Left ventricle myocardium inferior (tissue), 1 donor: Measurements from ENCODE around the gene STAT5B. TPM values are rescaled to one million over a fixed set of nuclear protein-coding genes. Genes with fewer than 3 reads are reported as not detected.

ENCODE experiments used
- DNase-seq: peaks from one replicate; pipeline ENCODE4 v3.0.0-alpha.2; 2020
- H3K27ac ChIP-seq: fragments of 200-600 bp; replicated peaks from 2 replicates; pipeline ENCODE4 v1.8.0; 2021
- H3K27me3 ChIP-seq: fragments of 200-600 bp; 2 replicates; pipeline ENCODE4 v1.8.0; 2021; ENCODE audit warnings: low read depth
- H3K36me3 ChIP-seq: fragments of 200-600 bp; 2 replicates; pipeline ENCODE4 v1.8.0; 2021
- H3K4me1 ChIP-seq: fragments of 200-600 bp; 2 replicates; pipeline ENCODE4 v1.8.0; 2021
- H3K4me3 ChIP-seq: fragments of 200-600 bp; 2 replicates; pipeline ENCODE4 v1.8.0; 2021; ENCODE audit warnings: mild to moderate bottlenecking, moderate library complexity
- H3K9me3 ChIP-seq: fragments of 200-600 bp; replicated peaks from 2 replicates; pipeline ENCODE4 v1.8.0; 2021
- intact Hi-C: fragments of 100-400 bp; cut with micrococcal nuclease; formaldehyde crosslinking; loops from one replicate; pipeline ENCODE4 v1.11.0; 2022
- total RNA-seq: library from RNA; stranded (reverse); fragmentation: NEBNext Ultra II Directional; extraction: Animal tissue kit (Norgen Biotek cat#: 25700); gene quantifications from one replicate; pipeline ENCODE4 v1.2.1, GENCODE V29; 2021
- TF ChIP-seq, protein P1 (sequence below): fragments of 200-600 bp; IDR thresholded peaks from 2 replicates; pipeline ENCODE4 v1.8.0; 2021; ENCODE audit warnings: antibody characterized with exemption, mild to moderate bottlenecking, borderline replicate concordance
- donor health status: DM: no; HTN: yes; CAD: no; lungs with severe emphysema.

The STAT5B gene
- total RNA-seq, 1 donor from 2014 or later = 30.7 TPM

GRCh38 chr17:42202159-42202558 lies 74.0 kb downstream of the STAT5B start:
- Histone ChIP-seq H3K9me3 (no peaks in the 10 kb centered on the region), H3K4me3 (no peak overlapping the region), H3K27me3 (no peaks in the 10 kb centered on the region), H3K36me3 (peaks cover 66% of the 10 kb centered on the region), H3K27ac (no peak overlapping the region), H3K4me1 (peaks cover 19% of the 10 kb centered on the region)
- DNase-seq = no peak
- TF ChIP-seq, protein P1, sequence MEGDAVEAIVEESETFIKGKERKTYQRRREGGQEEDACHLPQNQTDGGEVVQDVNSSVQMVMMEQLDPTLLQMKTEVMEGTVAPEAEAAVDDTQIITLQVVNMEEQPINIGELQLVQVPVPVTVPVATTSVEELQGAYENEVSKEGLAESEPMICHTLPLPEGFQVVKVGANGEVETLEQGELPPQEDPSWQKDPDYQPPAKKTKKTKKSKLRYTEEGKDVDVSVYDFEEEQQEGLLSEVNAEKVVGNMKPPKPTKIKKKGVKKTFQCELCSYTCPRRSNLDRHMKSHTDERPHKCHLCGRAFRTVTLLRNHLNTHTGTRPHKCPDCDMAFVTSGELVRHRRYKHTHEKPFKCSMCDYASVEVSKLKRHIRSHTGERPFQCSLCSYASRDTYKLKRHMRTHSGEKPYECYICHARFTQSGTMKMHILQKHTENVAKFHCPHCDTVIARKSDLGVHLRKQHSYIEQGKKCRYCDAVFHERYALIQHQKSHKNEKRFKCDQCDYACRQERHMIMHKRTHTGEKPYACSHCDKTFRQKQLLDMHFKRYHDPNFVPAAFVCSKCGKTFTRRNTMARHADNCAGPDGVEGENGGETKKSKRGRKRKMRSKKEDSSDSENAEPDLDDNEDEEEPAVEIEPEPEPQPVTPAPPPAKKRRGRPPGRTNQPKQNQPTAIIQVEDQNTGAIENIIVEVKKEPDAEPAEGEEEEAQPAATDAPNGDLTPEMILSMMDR = no peak
- intact Hi-C loops = no loop called here

GRCh38 chr17:42201458-42201772 lies 74.8 kb downstream of the STAT5B start:
- H3K27ac ChIP-seq = peak overlapping the region; percentile 66
- H3K9me3 ChIP-seq = no peaks in the 10 kb centered on the region
- DNase-seq = no peak
- peaks cover 58% of the 10 kb centered on the region for H3K36me3 ChIP-seq
- H3K4me1 ChIP-seq = peaks cover 19% of the 10 kb centered on the region
- no peak overlapping the region for H3K4me3 ChIP-seq
- no peaks in the 10 kb centered on the region for H3K27me3 ChIP-seq
- TF ChIP-seq, protein P1 = no peak
- intact Hi-C loops = no loop called here

GRCh38 chr17:42200706-42201457 lies 75.3 kb downstream of the STAT5B start:
- Histone ChIP-seq H3K27ac (peak overlapping the region; percentile 66), H3K27me3 (no peaks in the 10 kb centered on the region), H3K9me3 (no peaks in the 10 kb centered on the region), H3K4me1 (peaks cover 19% of the 10 kb centered on the region), H3K36me3 (peaks cover 53% of the 10 kb centered on the region), H3K4me3 (no peak overlapping the region)
- DNase-seq = peak; percentile 68
- TF ChIP-seq, protein P1 = no peak
- intact Hi-C loops = no loop called here

DNA sequence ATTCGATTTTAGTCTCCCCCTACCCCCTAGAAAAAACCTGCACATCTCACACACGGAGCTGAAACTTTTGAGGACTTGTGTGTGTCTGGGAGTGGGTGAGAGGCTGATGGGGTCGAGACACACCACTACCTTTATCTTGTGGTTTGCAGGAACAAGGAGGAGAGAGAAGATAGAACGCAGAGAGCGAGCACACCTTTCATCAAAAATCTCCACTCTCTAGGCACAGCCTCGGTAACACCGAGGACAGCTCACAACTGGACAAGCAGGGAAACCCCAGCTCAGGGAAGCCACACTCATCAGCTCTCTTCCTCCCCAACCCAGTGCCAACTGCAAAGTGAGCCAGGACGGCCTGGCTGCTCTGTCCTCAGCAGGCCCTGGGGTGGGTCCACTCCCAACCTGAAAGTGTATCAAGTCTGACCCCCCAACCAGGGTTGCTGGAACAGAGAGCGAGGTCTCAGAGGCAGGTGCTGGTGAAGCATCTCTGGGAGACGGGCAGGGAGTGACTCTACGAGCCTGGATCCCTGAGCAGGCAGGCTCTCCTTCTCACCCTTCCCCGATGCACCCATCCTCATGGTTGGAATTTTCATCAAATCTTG lies 76.7 kb downstream of the STAT5B start:
- TF ChIP-seq, protein P1 = no peak
- Histone ChIP-seq H3K9me3 (no peaks in the 10 kb centered on the region), H3K36me3 (peaks cover 39% of the 10 kb centered on the region), H3K27ac (peak overlapping the region; percentile 5), H3K4me3 (no peak overlapping the region), H3K4me1 (peaks cover 24% of the 10 kb centered on the region), H3K27me3 (no peaks in the 10 kb centered on the region)
- intact Hi-C loops = no loop called here
- DNase-seq = no peak

- no peak for DNase-seq
- Histone ChIP-seq H3K4me3 (no peak overlapping the region), H3K27me3 (no peaks in the 10 kb centered on the region), H3K36me3 (peaks cover 33% of the 10 kb centered on the region), H3K9me3 (no peaks in the 10 kb centered on the region), H3K4me1 (peaks cover 27% of the 10 kb centered on the region), H3K27ac (peak overlapping the region; percentile 5)
- TF ChIP-seq, protein P1 = no peak
- intact Hi-C loops = no loop called here
Observed at GRCh38 chr17:42198897-42199296, 77.3 kb downstream of the STAT5B start.
